ENCODE data around the gene ZNF497.
A peak's percentile ranks its signal among the peaks of the same experiment; 100 is the strongest.

The ZNF497 gene

DNA sequence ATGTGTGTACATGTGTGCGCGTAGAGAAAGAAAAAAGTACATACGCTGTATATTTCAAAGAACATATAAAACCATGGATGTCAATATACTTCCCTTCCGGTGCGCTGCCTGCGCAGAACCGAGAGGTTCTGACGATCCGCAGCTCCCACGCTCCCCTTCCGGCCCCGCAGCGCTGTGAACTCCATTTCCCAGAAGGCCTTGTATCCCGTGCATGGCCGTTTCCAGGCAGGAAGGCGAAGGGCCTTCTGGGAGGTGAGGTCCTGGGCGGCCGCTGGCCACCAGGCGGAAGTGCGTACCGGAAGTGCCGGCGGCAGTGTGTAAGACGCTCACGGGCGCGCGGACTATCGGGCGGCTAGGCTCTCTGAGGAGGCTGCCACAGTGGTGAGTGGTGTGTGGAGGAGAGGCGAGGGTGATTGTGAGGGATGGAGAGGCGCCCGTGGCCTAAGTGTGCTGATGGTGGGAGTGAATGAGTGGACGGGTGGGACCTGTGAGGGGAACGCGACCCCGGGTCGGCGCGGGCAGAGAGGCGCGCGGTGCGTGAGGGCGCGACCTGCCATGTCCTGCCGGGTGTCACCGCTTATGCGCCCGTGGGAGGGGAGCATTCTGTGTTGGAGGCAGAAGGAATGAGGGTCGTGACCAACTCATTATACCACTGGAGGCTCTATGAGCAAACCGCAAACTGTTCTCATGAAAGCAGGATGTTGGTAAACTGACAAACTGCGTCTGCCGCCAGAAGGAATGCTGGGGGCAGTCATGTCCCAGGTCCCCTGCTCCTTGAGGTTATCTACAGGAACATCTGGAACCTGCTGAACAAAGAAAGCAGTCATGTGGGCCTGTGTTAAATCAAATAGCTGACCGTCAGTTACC, 57.3 kb downstream of the ZNF497 start, which contains the start of gene ERVK3-1:
ERVK3-1 (plus strand) TSS at position 313 of the 867 bp plus-strand sequence. CDS start 6,792 bp downstream, outside the sequence.
- peak; percentile 96 for DNase-seq (ENCODE audit: low read depth)
- peak within 1 kb of the TSS; percentile 95 for H3K4me3 ChIP-seq (ENCODE audit: control insufficient read depth, low read depth, low read length)
- TF ChIP-seq, protein P1, sequence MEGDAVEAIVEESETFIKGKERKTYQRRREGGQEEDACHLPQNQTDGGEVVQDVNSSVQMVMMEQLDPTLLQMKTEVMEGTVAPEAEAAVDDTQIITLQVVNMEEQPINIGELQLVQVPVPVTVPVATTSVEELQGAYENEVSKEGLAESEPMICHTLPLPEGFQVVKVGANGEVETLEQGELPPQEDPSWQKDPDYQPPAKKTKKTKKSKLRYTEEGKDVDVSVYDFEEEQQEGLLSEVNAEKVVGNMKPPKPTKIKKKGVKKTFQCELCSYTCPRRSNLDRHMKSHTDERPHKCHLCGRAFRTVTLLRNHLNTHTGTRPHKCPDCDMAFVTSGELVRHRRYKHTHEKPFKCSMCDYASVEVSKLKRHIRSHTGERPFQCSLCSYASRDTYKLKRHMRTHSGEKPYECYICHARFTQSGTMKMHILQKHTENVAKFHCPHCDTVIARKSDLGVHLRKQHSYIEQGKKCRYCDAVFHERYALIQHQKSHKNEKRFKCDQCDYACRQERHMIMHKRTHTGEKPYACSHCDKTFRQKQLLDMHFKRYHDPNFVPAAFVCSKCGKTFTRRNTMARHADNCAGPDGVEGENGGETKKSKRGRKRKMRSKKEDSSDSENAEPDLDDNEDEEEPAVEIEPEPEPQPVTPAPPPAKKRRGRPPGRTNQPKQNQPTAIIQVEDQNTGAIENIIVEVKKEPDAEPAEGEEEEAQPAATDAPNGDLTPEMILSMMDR (conservative IDR thresholded peaks at IDR 0.05; ENCODE audit: control insufficient read depth, insufficient read depth, low read depth, low read length): no peak

DNA sequence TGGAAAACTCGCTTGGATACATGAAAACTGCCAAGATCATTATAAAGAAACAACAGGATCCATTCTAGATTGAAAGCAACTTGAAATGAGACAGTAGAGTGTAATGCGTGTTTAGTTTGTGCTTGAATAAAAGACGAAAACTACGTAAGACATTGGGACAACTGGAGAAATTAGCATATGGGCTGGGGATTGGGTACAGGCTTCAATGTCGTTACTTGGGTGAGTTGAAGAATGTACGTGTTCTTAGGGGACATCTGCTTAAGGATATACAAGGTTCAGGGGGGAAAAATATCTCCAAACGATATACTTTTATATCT, 57.8 kb downstream of the ZNF497 start:
- peak overlapping the region; percentile 95 for H3K4me3 ChIP-seq (ENCODE audit: control insufficient read depth, low read depth, low read length)
- TF ChIP-seq, protein P1 (conservative IDR thresholded peaks at IDR 0.05; ENCODE audit: control insufficient read depth, insufficient read depth, low read depth, low read length): no peak
- DNase-seq (ENCODE audit: low read depth): no peak

Data from fibroblast of mammary gland (primary cell).